ENCODE measurements around the gene RAB11FIP4. TPM values are rescaled to one million over a fixed set of nuclear protein-coding genes. Genes with fewer than 3 reads are reported as not detected.

RAB11FIP4 gene
- total and polyA plus RNA-seq, 2 of the 8 experiments (the other 6 are each of a cell fraction or from before 2014, with no cell fraction given), result 21.7 to 53.2 TPM

DNA sequence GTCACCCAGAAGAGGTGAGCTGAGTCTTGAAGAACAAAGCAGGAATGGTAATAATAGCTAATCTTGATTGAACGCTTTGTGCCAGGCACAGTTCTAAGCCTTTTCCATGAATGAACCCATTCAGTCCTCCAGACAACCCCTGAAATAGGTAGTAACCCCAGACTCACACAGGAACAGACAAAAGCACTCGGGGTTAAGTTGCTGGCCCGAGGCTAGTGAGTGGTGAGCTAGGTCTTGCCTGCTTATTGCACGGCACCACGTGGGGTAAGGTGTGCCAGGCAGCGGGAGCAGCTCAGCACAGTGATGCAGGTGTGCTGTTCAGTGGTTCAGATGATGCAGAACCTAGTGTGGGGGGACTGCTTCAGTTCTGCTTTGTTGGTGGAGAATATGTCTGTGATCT lies 181.6 kb downstream of the RAB11FIP4 start (continued):
- TF ChIP-seq CTBP2 (IDR thresholded peaks at IDR 0.05; ENCODE audit: borderline replicate concordance, insufficient read depth, insufficient read length, low read length), result no peak
- TF ChIP-seq POLR2AphosphoS5 (IDR thresholded peaks at IDR 0.05; ENCODE audit: low read depth, low read length), result no peak
